ENCODE results near the gene COLEC11. TPM values are rescaled to one million over a fixed set of nuclear protein-coding genes. Genes with fewer than 3 reads are reported as not detected.

COLEC11 gene
- total RNA-seq, 1 experiment from 2014 or later, result 1.3 TPM

DNA sequence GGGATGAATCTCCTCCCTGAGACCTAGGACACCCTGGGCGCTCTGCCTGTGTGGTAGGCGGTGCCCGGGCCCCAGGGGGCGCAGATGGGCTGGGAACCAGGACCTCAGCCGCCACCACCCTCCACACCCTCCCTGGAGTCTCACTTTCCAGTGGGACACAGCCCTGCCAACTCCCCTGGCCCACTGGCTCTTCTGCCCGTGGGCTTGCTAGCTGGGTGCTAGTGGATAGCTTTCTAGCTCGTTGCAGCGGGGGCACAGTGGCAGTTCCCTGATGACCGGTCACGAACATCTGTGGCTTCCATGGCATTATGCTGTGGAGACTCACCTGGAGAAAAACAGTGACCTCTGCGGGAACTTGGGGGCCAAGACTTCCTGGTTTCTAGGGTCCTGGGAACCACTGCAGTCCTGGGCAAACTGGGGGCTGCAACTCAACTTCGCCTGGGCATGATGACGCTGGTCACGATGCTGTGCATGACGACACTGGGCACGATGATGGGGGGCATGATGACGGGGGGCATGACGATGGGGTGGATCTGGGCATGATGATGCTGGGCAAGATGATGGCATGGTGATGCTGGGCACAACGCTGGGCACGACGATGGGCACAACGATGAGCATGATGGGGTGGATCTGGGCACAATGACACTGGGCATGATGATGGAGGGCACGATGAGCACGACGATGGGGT, 32.0 kb downstream of the COLEC11 start:
- Mint-ChIP-seq H3K4me1 (peaks cover 8% of the 10 kb centered on the region), H3K36me3 (no peaks in the 10 kb centered on the region), H3K9me3 (peaks cover 20% of the 10 kb centered on the region), H3K27me3 (ENCODE audit: low read depth) (no peaks in the 10 kb centered on the region), H3K27ac (no peak overlapping the region), H3K4me3 (no peak overlapping the region)
- TF ChIP-seq NR1H2 (CRISPR knock-in tag; IDR thresholded peaks at IDR 0.05), result no peak
- TF ChIP-seq E2F1 (CRISPR knock-in tag; IDR thresholded peaks at IDR 0.05), result no peak
- no peak for TF ChIP-seq ZNF263 (CRISPR knock-in tag; IDR thresholded peaks at IDR 0.05; ENCODE audit: low read depth)
- TF ChIP-seq, protein P1, sequence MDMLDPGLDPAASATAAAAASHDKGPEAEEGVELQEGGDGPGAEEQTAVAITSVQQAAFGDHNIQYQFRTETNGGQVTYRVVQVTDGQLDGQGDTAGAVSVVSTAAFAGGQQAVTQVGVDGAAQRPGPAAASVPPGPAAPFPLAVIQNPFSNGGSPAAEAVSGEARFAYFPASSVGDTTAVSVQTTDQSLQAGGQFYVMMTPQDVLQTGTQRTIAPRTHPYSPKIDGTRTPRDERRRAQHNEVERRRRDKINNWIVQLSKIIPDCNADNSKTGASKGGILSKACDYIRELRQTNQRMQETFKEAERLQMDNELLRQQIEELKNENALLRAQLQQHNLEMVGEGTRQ (CRISPR knock-in tag; IDR thresholded peaks at IDR 0.05), result no peak
- TF ChIP-seq AFF4 (CRISPR knock-in tag; IDR thresholded peaks at IDR 0.05; ENCODE audit: borderline replicate concordance), result no peak
- DNase-seq (ENCODE audit: low spot score) (no peak), ATAC-seq (0 out of 2 replicates have a peak, but pooled peaks have one; percentile 30)
- ChIA-PET CTCF (no interaction called here), POLR2A (no interaction called here)

DNA sequence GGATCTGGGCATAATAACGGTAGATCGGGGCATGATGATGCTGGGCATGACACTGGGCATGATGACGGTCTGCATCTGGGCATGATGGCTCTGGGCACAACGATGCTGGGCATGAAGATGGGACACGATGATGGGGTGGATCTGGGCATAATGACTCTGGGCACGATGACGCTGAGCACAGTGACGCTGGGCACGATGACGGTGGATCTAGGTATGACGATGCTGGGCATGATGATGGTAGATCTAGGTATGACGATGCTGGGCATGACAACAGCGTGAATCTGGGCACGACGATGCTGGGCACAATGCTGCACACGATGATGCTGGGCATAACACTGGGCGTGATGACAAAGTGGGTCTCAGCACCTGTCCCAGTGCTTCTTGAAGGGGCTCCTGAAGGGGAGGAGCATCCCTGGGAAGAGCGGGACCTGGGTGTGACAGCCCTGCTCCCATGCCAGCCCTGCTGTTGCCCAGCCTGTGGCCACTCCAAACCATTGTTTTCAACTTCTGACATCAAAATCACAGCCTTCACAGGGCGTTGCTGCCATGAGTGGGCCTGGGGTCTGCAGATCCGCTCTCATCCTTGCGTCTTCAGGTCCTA, 32.7 kb downstream of the COLEC11 start:
- H3K4me1 Mint-ChIP-seq, result peaks cover 8% of the 10 kb centered on the region
- no peaks in the 10 kb centered on the region for H3K36me3 Mint-ChIP-seq
- no peaks in the 10 kb centered on the region for H3K27me3 Mint-ChIP-seq (ENCODE audit: low read depth)
- H3K27ac Mint-ChIP-seq, result no peak overlapping the region
- POLR2A ChIA-PET, result no interaction called here
- ATAC-seq, result no peak
- peaks cover 14% of the 10 kb centered on the region for H3K9me3 Mint-ChIP-seq
- no peak for TF ChIP-seq MAX (CRISPR knock-in tag; IDR thresholded peaks at IDR 0.05)
- TF ChIP-seq ZNF423 (CRISPR knock-in tag; IDR thresholded peaks at IDR 0.05), result no peak
- no peak for TF ChIP-seq E2F4 (CRISPR knock-in tag; IDR thresholded peaks at IDR 0.05; ENCODE audit: borderline replicate concordance, low read depth)
- no peak for TF ChIP-seq ZNF138 (CRISPR knock-in tag; conservative IDR thresholded peaks at IDR 0.05)
- no peak for TF ChIP-seq ZNF317 (CRISPR knock-in tag; IDR thresholded peaks at IDR 0.05; ENCODE audit: borderline replicate concordance, low read depth)
- TF ChIP-seq STAT6 (CRISPR knock-in tag; conservative IDR thresholded peaks at IDR 0.05; ENCODE audit: low read depth), result no peak
- no peak for TF ChIP-seq ZNF232 (CRISPR knock-in tag; IDR thresholded peaks at IDR 0.05)
- TF ChIP-seq TCF7 (CRISPR knock-in tag; IDR thresholded peaks at IDR 0.05; ENCODE audit: low read depth), result no peak
- no peak for TF ChIP-seq E2F1 (CRISPR knock-in tag; IDR thresholded peaks at IDR 0.05)
- no peak for TF ChIP-seq SMAD3 (CRISPR knock-in tag; IDR thresholded peaks at IDR 0.05; ENCODE audit: borderline replicate concordance)
- TF ChIP-seq, protein P1 (CRISPR knock-in tag; IDR thresholded peaks at IDR 0.05), result no peak
- no peak for TF ChIP-seq ATF2 (CRISPR knock-in tag; IDR thresholded peaks at IDR 0.05; ENCODE audit: borderline replicate concordance, low read depth)
- TF ChIP-seq, protein P2, sequence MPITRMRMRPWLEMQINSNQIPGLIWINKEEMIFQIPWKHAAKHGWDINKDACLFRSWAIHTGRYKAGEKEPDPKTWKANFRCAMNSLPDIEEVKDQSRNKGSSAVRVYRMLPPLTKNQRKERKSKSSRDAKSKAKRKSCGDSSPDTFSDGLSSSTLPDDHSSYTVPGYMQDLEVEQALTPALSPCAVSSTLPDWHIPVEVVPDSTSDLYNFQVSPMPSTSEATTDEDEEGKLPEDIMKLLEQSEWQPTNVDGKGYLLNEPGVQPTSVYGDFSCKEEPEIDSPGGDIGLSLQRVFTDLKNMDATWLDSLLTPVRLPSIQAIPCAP (CRISPR knock-in tag; IDR thresholded peaks at IDR 0.05), result no peak
- H3K4me3 Mint-ChIP-seq, result no peak overlapping the region
- CTCF ChIA-PET, result interaction anchor here (1.2 to 1.6 kb wide), 2 partner anchors 17 to 184 kb away, joined by 3 to 4 read pairs; no protein-coding TSS in a partner anchor
- no peak for DNase-seq (ENCODE audit: low spot score)
